Tibial nerve (tissue), 4 donors: Measurements from ENCODE around the gene ENDOU.

Experiments used
- CTCF ChIP-seq, 5 experiments: fragments of 200-600 bp in 3 of 5; fragments of 450-650 bp in 2 of 5; sonication (generic) in 3 of 5; IDR thresholded peaks; one replicate each; pipeline ENCODE4 v1.5.1; 2016 to 2019; ENCODE audit warnings: antibody characterized with exemption in 5 of 5, mild to moderate bottlenecking in 3 of 5, moderate library complexity in 2 of 5
- EP300 ChIP-seq, 2 donors: sonication (generic); formaldehyde crosslinking; IDR thresholded peaks; one replicate each; pipeline ENCODE4 v1.6.1; 2017; ENCODE audit warnings: antibody characterized with exemption in 2 of 2, mild to moderate bottlenecking in 1 of 2
- POLR2A ChIP-seq, 2 donors: fragments of 450-650 bp; IDR thresholded peaks; one replicate each; pipeline ENCODE4 v1.6.1; 2017; ENCODE audit warnings: antibody characterized with exemption in 2 of 2, mild to moderate bottlenecking in 2 of 2, moderate library complexity in 2 of 2

- TF ChIP-seq POLR2A (IDR thresholded peaks at IDR 0.05) (peak; percentile 41 to 51), CTCF (IDR thresholded peaks at IDR 0.05) (peak in 3 of 5 experiments; percentile 10 to 73 (median 48)), EP300 (IDR thresholded peaks at IDR 0.05) (peak in 1 of 2 donors; percentile 31)
Measured at GRCh38 chr12:47773062-47773857, 48.0 kb upstream of the ENDOU start, which contains the start of gene SLC48A1.
